K562 (cell line): ENCODE results near the gene ERAL1. TPM values are rescaled to one million over a fixed set of nuclear protein-coding genes. Genes with fewer than 3 reads are reported as not detected.

Experiments used
- ATAC-seq: fragments of 200-7000 bp; cut with Tn5 transposase; 3 replicates; pipeline ENCODE4 v1.9.1; 2020; ENCODE audit warnings: moderate library complexity
- BruUV-seq: library from RNA; stranded (reverse); fragments of 400-500 nt; replicated peaks from 2 replicates; lab custom pipeline; 2021; lab: Mats Ljungman, UMichigan
- CTCF ChIA-PET: fragments of 300-600 bp; formaldehyde crosslinking; extraction: SDS; loops from one replicate; lab custom pipeline; 2021; ENCODE audit warnings: low intra/inter-chr PET ratio; lab: Yijun Ruan, JAX
- POLR2A ChIA-PET: fragments of 300-600, 350-650 bp; sonication (Branson Sonifier 250); formaldehyde crosslinking; extraction: SDS; loops from one replicate; lab custom pipeline; 2021; ENCODE audit warnings: antibody characterized with exemption, inconsistent platforms; lab: Yijun Ruan, JAX
- DNase-seq, 4 experiments: peaks; one replicate each; pipeline versions ENCODE4 v3.0.0 to v3.0.0-alpha.2; 2011 to 2018; ENCODE audit warnings: low spot score in 3 of 4, mixed read lengths in 3 of 4; ENCODE audit errors: extremely low read depth in 1 of 4
- FAIRE-seq: peaks from 2 replicates; lab custom pipeline; 2011; peaks lifted over from hg19 to GRCh38; lab: Jason Lieb, UNC
- H2AFZ ChIP-seq: 2 replicates; pipeline ENCODE4 v1.6.0; 2011; ENCODE audit warnings: low read depth, low read length, control low read depth, inconsistent platforms
- H3K27ac ChIP-seq: fragments of 200-600 bp; 3 replicates; pipeline ENCODE4 v1.8.0; 2011; ENCODE audit warnings: low read depth, mild to moderate bottlenecking, control low read depth, inconsistent platforms, low read length, moderate library complexity, mixed read lengths; ENCODE audit errors: extremely low read depth
- H3K27me3 ChIP-seq, 2 experiments: fragments of 300-600 bp in 1 of 2; 2 replicates in 1 of 2; 3 replicates in 1 of 2; pipeline versions ENCODE4 v1.6.0 to v1.8.0; 2011; ENCODE audit warnings: inconsistent platforms in 2 of 2, low read length in 2 of 2, mild to moderate bottlenecking in 1 of 2, mixed read lengths in 1 of 2, moderate library complexity in 1 of 2; ENCODE audit not compliant: control insufficient read depth in 2 of 2, insufficient read depth in 2 of 2
- H3K36me3 ChIP-seq: fragments of 300-600 bp; 3 replicates; pipeline ENCODE4 v1.8.0; 2011; ENCODE audit warnings: mild to moderate bottlenecking, low read length, inconsistent platforms; ENCODE audit not compliant: control insufficient read depth, insufficient read depth
- H3K4me1 ChIP-seq, 2 experiments: fragments of 200-600 bp in 1 of 2; replicated peaks in 1 of 2; 2 replicates in 1 of 2; 3 replicates in 1 of 2; pipeline versions ENCODE4 v1.5.1 to v1.8.0; 2011; ENCODE audit warnings: inconsistent platforms in 2 of 2, low read length in 2 of 2, mild to moderate bottlenecking in 1 of 2, mixed read lengths in 1 of 2, moderate library complexity in 1 of 2; ENCODE audit not compliant: control insufficient read depth in 2 of 2, insufficient read depth in 2 of 2
- H3K4me2 ChIP-seq: 2 replicates; pipeline ENCODE4 v1.6.1; 2011; ENCODE audit warnings: low read length, control low read depth, inconsistent platforms, mixed read lengths; ENCODE audit not compliant: insufficient read depth
- H3K4me3 ChIP-seq: fragments of 200-600 bp; sonication (generic), shearing (Covaris generic); 2 replicates; pipeline ENCODE4 v1.5.1; 2016; ENCODE audit warnings: control low read depth, inconsistent platforms
- H3K79me2 ChIP-seq: fragments of 200-600 bp; 3 replicates; pipeline ENCODE4 v1.8.0; 2011; ENCODE audit warnings: low read length, inconsistent platforms; ENCODE audit not compliant: control insufficient read depth, insufficient read depth
- H3K9ac ChIP-seq, 2 experiments: 2 replicates each; pipeline versions ENCODE4 v1.6.0 to v1.6.1; 2011; ENCODE audit warnings: low read depth in 2 of 2, low read length in 2 of 2, control low read depth in 1 of 2, inconsistent platforms in 1 of 2, mild to moderate bottlenecking in 1 of 2, mixed read lengths in 1 of 2; ENCODE audit not compliant: insufficient read depth in 1 of 2
- H3K9me1 ChIP-seq: one replicate; pipeline ENCODE4 v1.6.0; 2011; ENCODE audit warnings: inconsistent platforms, mild to moderate bottlenecking, low read length, moderate library complexity; ENCODE audit not compliant: control insufficient read depth, insufficient read depth
- H3K9me3 ChIP-seq: replicated peaks from 2 replicates; pipeline ENCODE4 v1.5.1; 2011; ENCODE audit warnings: low read depth, low read length, inconsistent platforms; ENCODE audit not compliant: control insufficient read depth, insufficient read depth
- H4K20me1 ChIP-seq: replicated peaks from 2 replicates; pipeline ENCODE4 v1.6.1; 2011; ENCODE audit warnings: low read length, inconsistent platforms, mixed read lengths; ENCODE audit not compliant: control insufficient read depth, insufficient read depth
- ATF7 ChIP-seq: fragments of 450-650 bp; IDR thresholded peaks from 2 replicates; pipeline ENCODE4 v1.7.1; 2014; ENCODE audit warnings: mild to moderate bottlenecking, moderate library complexity
- DACH1 ChIP-seq: fragments of 450-650 bp; IDR thresholded peaks from 2 replicates; pipeline ENCODE4 v1.6.1; 2018; ENCODE audit not compliant: partially characterized antibody
- FOS ChIP-seq: IDR thresholded peaks from 3 replicates; pipeline ENCODE4 v1.6.1; 2011; ENCODE audit not compliant: insufficient read length; ENCODE audit errors: extremely low read depth
- HDGF ChIP-seq: fragments of 450-650 bp; IDR thresholded peaks from 2 replicates; pipeline ENCODE4 v1.6.1; 2016
- MTA3 ChIP-seq: fragments of 450-650 bp; formaldehyde crosslinking; IDR thresholded peaks from 2 replicates; pipeline ENCODE4 v1.6.1; 2017; ENCODE audit warnings: mild to moderate bottlenecking, borderline replicate concordance
- PYGO2 ChIP-seq: fragments of 450-650 bp; IDR thresholded peaks from 2 replicates; pipeline ENCODE4 v1.6.1; 2016; ENCODE audit warnings: mild to moderate bottlenecking, missing genetic modification characterization, moderate library complexity, missing compliant biosample characterization
- RUNX1 ChIP-seq: sonication (generic); IDR thresholded peaks from 2 replicates; pipeline ENCODE4 v1.6.1; 2016; ENCODE audit warnings: antibody characterized with exemption, low read depth
- SREBF2 ChIP-seq: sonication (generic); formaldehyde crosslinking; IDR thresholded peaks from 2 replicates; pipeline ENCODE4 v1.4.0; 2020; ENCODE audit warnings: mild to moderate bottlenecking, missing genetic modification reagents
- TOE1 ChIP-seq, 2 experiments: fragments of 450-650 bp in 1 of 2; sonication (generic) in 1 of 2; formaldehyde crosslinking in 1 of 2; IDR thresholded peaks; 2 replicates each; pipeline versions ENCODE4 v1.7.1 to v1.8.0; 2016 to 2022; ENCODE audit warnings: borderline replicate concordance in 2 of 2, mild to moderate bottlenecking in 2 of 2, antibody characterized with exemption in 1 of 2, inconsistent platforms in 1 of 2, low read depth in 1 of 2, missing genetic modification reagents in 1 of 2, moderate library complexity in 1 of 2
- ZKSCAN8 ChIP-seq: fragments of 200-800 bp; sonication (Bioruptor generic); IDR thresholded peaks from 2 replicates; pipeline ENCODE4 v1.6.1; 2016; ENCODE audit warnings: missing genetic modification characterization, missing compliant biosample characterization
- ZNF717 ChIP-seq: fragments of 250-450 bp; sonication (Bioruptor Pico); IDR thresholded peaks from 2 replicates; pipeline ENCODE4 v1.5.0; 2021
- WGBS: fragments of 100-300 bp; shearing (Covaris generic); methylation state at CpG from one replicate; pipeline ENCODE4 v1.1.6; 2016; ENCODE audit warnings: low coverage, mixed read lengths; ENCODE audit not compliant: insufficient coverage; ENCODE audit errors: missing lambda C conversion rate; 5-methylcytosine and 5-hydroxymethylcytosine counted together
- in situ Hi-C: fragments of 300-500 bp; cut with MboI; formaldehyde crosslinking; loops from 4 replicates; pipeline ENCODE4 v1.15.0; 2018; ENCODE audit warnings: inconsistent platforms, mixed read lengths
- intact Hi-C: fragments of 100-400 bp; cut with micrococcal nuclease; formaldehyde crosslinking; loops from 2 replicates; pipeline ENCODE4 v1.14.2; 2022
- polyA plus RNA-seq, 8 experiments: library from polyadenylated mRNA; depleted of rRNA in 4 of 8; stranded (reverse) in 5 of 8; unstranded in 3 of 8; fragments of >200 nt; fragmentation: Nextera tagmentation in 2 of 8; fragmentation: Illumina TruSeq in 1 of 8; extraction: Ambion mirVana in 2 of 8; extraction: Trizol in 1 of 8; gene quantifications; 2 replicates each; pipeline versions ENCODE4 v1.2.1 to v1.2.3, GENCODE V29; 2011 to 2014; ENCODE audit warnings: inconsistent platforms in 1 of 8, missing spikeins in 1 of 8
- total RNA-seq, 7 experiments: library from RNA; depleted of rRNA in 6 of 7; stranded (reverse); fragments of >200 nt in 6 of 7; fragmentation: Illumina TruSeq in 2 of 7; extraction: Trizol in 2 of 7; gene quantifications; 2 replicates each; pipeline versions ENCODE4 v1.2.1 to v1.2.3, GENCODE V29; 2011 to 2021; ENCODE audit warnings: low replicate concordance in 1 of 7
- TF ChIP-seq, protein P1 (sequence below), 2 experiments: fragments of 450-650 bp in 1 of 2; sonication (generic) in 1 of 2; formaldehyde crosslinking in 1 of 2; IDR thresholded peaks in 1 of 2; conservative IDR thresholded peaks in 1 of 2; 2 replicates each; pipeline versions ENCODE4 v1.6.1 to v1.8.1; 2016 to 2023; ENCODE audit warnings: mild to moderate bottlenecking in 2 of 2, moderate library complexity in 2 of 2, inconsistent platforms in 1 of 2, missing genetic modification reagents in 1 of 2

The ERAL1 gene
- total and polyA plus RNA-seq, 9 of the 15 experiments (the other 6 are each of a cell fraction or from before 2014, with no cell fraction given), result 37.5 to 351 (median 106) TPM

DNA sequence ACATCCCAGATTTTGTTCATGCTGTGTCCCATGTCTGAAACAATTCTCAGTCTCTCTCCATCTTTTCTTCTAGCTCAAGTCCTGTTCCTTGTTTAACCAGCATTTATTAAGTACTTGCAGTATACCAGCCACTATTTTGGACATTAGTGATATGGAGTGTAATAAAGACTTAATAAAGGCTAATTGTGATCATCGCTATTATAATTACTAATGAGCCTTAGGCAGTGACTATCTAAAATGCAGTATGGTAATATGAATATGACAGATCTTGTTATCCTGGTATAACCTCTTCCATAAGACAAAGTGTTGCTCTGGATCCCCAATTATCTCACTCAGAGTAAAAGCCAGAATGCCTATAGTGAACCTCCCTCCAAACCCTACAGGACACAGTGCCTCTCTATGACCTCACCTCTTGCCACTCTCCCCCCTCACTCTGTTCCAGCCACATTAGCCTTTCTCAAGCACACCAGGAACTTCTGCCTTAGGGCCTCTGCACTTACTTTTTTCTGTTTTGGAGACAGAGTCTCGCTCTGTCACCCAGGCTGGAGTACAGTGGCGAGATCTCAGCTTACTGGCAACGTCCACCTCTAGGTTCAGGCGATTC is 44.5 kb downstream of the ERAL1 start:
- no peaks in the 10 kb centered on the region for H3K9me3 ChIP-seq
- WGBS, result 90% methylated on average over 5 of the region's 5 CpGs
- TF ChIP-seq RUNX1 (no peak), FOS (no peak), MTA3 (0 out of 2 replicates have a peak, but pooled peaks have one; percentile 22), ZNF717 (0 out of 2 replicates have a peak, but pooled peaks have one; percentile 52), HDGF (0 out of 2 replicates have a peak, but pooled peaks have one; percentile 46), SREBF2 (CRISPR knock-in tag) (no peak), ATF7 (peak; percentile 32; the same call in 1 of the 2 replicates), ZKSCAN8 (CRISPR knock-in tag) (peak; percentile 31; the same call in 1 of the 2 replicates), PYGO2 (tag) (no peak), DACH1 (peak; percentile 63), TOE1 (IDR thresholded peaks at IDR 0.05; ENCODE audit: borderline replicate concordance) (0 out of 2 replicates have a peak, but pooled peaks have one; percentile 35), TOE1 (CRISPR knock-in tag; IDR thresholded peaks at IDR 0.05; ENCODE audit: borderline replicate concordance, low read depth) (no peak)
- TF ChIP-seq, protein P1, sequence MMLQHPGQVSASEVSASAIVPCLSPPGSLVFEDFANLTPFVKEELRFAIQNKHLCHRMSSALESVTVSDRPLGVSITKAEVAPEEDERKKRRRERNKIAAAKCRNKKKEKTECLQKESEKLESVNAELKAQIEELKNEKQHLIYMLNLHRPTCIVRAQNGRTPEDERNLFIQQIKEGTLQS (IDR thresholded peaks at IDR 0.05), result peak; percentile 39; the same call in 1 of the 2 replicates
- TF ChIP-seq, protein P1 (CRISPR knock-in tag; conservative IDR thresholded peaks at IDR 0.05), result no peak
- H4K20me1 ChIP-seq, result no peaks in the 10 kb centered on the region
- H3K4me1 ChIP-seq, result peaks cover 52 to 61% of the 10 kb centered on the region in 2 experiments
- DNase-seq (peak in 1 of 4 experiments; percentile 42), ATAC-seq (no peak), FAIRE-seq (no peak)
- peak overlapping the region; percentile 27; the same call in 2 of the 3 replicates for H3K27ac ChIP-seq
- intact Hi-C loops (loop anchor here (5.0 kb wide), 1 partner anchor 252 kb away; the partner anchor contains the start of gene BLTP2), in situ Hi-C loops (loop anchor here (5.0 kb wide), 1 partner anchor 132 kb away; no protein-coding TSS in a partner anchor)
- peaks cover 74% of the 10 kb centered on the region for H3K79me2 ChIP-seq
- H3K27me3 ChIP-seq, result no peaks in the 10 kb centered on the region
- H3K9me1 ChIP-seq, result no peaks in the 10 kb centered on the region
- H3K9ac ChIP-seq, result peak overlapping the region; percentile 1 to 2; a peak in 2 of 4 replicates
- H2AFZ ChIP-seq, result no peak overlapping the region
- ChIA-PET CTCF (no interaction called here), POLR2A (interaction anchor here (0.6 to 2.8 kb wide), 12 partner anchors 9 to 229 kb away, joined by 3 to 14 read pairs (median 5); partner anchors contain the start of gene RPL23A)
- no TSS peak for BruUV-seq
- H3K4me3 ChIP-seq, result no peak overlapping the region
- H3K4me2 ChIP-seq, result no peak overlapping the region
- peaks cover 38% of the 10 kb centered on the region for H3K36me3 ChIP-seq
